ENCODE measurements around the gene MEOX2. TPM values are rescaled to one million over a fixed set of nuclear protein-coding genes. Genes with fewer than 3 reads are reported as not detected.
A peak's percentile ranks its signal among the peaks of the same experiment; 100 is the strongest.

Gene MEOX2
- not detected in 2 replicates for total RNA-seq (2013; cell fraction: nucleolus; rRNA removed)
- total RNA-seq (2014; rRNA removed) (not detected in 2 replicates), total RNA-seq (2014; rRNA removed; fragmentation: Illumina TruSeq; extraction: Trizol) (not detected in 2 replicates), total RNA-seq (2021) (not detected in 2 replicates), polyA plus RNA-seq (2011; rRNA removed) (not detected in 2 replicates), polyA plus RNA-seq (2014; fragmentation: Illumina TruSeq; extraction: Trizol) (not detected in 2 replicates), polyA plus RNA-seq (2014; fragmentation: Nextera tagmentation; extraction: Ambion mirVana) (not detected), polyA plus RNA-seq (2014; rRNA removed) (not detected in 2 replicates), polyA plus RNA-seq (2016; fragmentation: Nextera tagmentation; extraction: Ambion mirVana) (not detected), polyA minus RNA-seq (2011; rRNA and poly(A)+ RNA removed) (not detected in 2 replicates), Bru-seq, nascent RNA (percentile 15 among the genes with signal in this experiment), BruChase-seq, experiment 1, labeled RNA remaining after a 6-hour chase (percentile 3 among the genes with signal in this experiment), BruChase-seq, experiment 2, labeled RNA remaining after a 2-hour chase (percentile 4 among the genes with signal in this experiment)
- polyA plus RNA-seq (2011; ENCODE audit: low read depth) = not detected
- polyA plus RNA-seq (2011; cell fraction: cytosol; rRNA removed) = not detected in 2 replicates
- not detected in 2 replicates for polyA plus RNA-seq (2011; cell fraction: nucleus; rRNA removed)
- polyA plus RNA-seq (2012) = not detected in 2 replicates
- polyA minus RNA-seq (2011; cell fraction: cytosol; rRNA and poly(A)+ RNA removed) = not detected in 2 replicates
- polyA minus RNA-seq (2011; cell fraction: nucleus; rRNA and poly(A)+ RNA removed) = not detected in 2 replicates
- long read RNA-seq, experiment 1 = 0 reads
- long read RNA-seq, experiment 2, partial matches to known transcripts = 1 of 2 reads
- long read RNA-seq, experiment 2, other reads (novel, unspliced or antisense) = 0 of 2 reads

GRCh38 chr7:15686295-15686956, at the start of gene MEOX2:
Gene MEOX2 (minus strand): TSS chr7:15686683. CDS start chr7:15686402, 281 bp downstream.
- H3K27ac ChIP-seq (ENCODE audit: control insufficient read depth, insufficient read depth) = no peak within 1 kb of the TSS
- RAD21 ChIA-PET (ENCODE audit: unreplicated experiment) = no interaction called here
- BruUV-seq (replicated peaks) = no TSS peak
- SMC1A ChIA-PET (ENCODE audit: uncharacterized antibody, unreplicated experiment) = no interaction called here
- H3K9me3 ChIP-seq (replicated peaks; ENCODE audit: control insufficient read depth, insufficient read depth, low read length) = no peaks in the 10 kb centered on the region
- ATAC-seq (peak; percentile 52), DNase-seq (ENCODE audit: low read depth, low spot score) (no peak), FAIRE-seq (no peak)
- H3K4me3 ChIP-seq = no peak within 1 kb of the TSS
- no peaks in the 10 kb centered on the region for H3K79me2 ChIP-seq (ENCODE audit: control insufficient read depth, insufficient read depth, low read length)
- no peak within 1 kb of the TSS for H2AFZ ChIP-seq (ENCODE audit: control insufficient read depth, low read depth, low read length)
- CTCF ChIA-PET = no interaction called here
- in situ Hi-C loops (cut with MboI) = no loop called here
- POLR2A ChIA-PET = interaction anchor here (0.6 kb wide), 1 partner anchor 27 kb away, joined by 3 read pairs; no protein-coding TSS in a partner anchor
- H3K27me3 ChIP-seq (replicated peaks in 1 of 2; ENCODE audit: control insufficient read depth in 2 of 2, insufficient read depth in 2 of 2, low read length in 1 of 2) = peaks cover 0 to 2% of the 10 kb centered on the region in 2 experiments; a peak in 2 of 4 replicates
- 44% methylated on average over 32 of the region's 32 CpGs for WGBS (ENCODE audit: insufficient coverage, insufficient replicate concordance, low lambda C conversion rate, missing lambda C conversion rate)
- H3K36me3 ChIP-seq (ENCODE audit: control insufficient read depth in 2 of 2, insufficient read depth in 2 of 2, low read length in 1 of 2) = no peaks in the 10 kb centered on the region
- no peaks in the 10 kb centered on the region for H4K20me1 ChIP-seq (ENCODE audit: control insufficient read depth, insufficient read depth)
- TF ChIP-seq SREBF2 (IDR thresholded peaks at IDR 0.05; ENCODE audit: low read length) = no peak
- no peak for TF ChIP-seq ZZZ3 (IDR thresholded peaks at IDR 0.05; ENCODE audit: control insufficient read depth, insufficient read length, low read depth)
- TF ChIP-seq BHLHE40 (IDR thresholded peaks at IDR 0.05; ENCODE audit: borderline replicate concordance in 1 of 2, low read depth in 2 of 2, low read length in 1 of 2) = no peak
- no peak for TF ChIP-seq FOXK2 (IDR thresholded peaks at IDR 0.05)
- no peak for TF ChIP-seq CHD1 (IDR thresholded peaks at IDR 0.05; ENCODE audit: low read depth, low read length)
- no peak for TF ChIP-seq STAT1 (conservative IDR thresholded peaks at IDR 0.05)
- no peak for TF ChIP-seq ZBTB11 (CRISPR knock-in tag; IDR thresholded peaks at IDR 0.05)
- TF ChIP-seq, protein P1, sequence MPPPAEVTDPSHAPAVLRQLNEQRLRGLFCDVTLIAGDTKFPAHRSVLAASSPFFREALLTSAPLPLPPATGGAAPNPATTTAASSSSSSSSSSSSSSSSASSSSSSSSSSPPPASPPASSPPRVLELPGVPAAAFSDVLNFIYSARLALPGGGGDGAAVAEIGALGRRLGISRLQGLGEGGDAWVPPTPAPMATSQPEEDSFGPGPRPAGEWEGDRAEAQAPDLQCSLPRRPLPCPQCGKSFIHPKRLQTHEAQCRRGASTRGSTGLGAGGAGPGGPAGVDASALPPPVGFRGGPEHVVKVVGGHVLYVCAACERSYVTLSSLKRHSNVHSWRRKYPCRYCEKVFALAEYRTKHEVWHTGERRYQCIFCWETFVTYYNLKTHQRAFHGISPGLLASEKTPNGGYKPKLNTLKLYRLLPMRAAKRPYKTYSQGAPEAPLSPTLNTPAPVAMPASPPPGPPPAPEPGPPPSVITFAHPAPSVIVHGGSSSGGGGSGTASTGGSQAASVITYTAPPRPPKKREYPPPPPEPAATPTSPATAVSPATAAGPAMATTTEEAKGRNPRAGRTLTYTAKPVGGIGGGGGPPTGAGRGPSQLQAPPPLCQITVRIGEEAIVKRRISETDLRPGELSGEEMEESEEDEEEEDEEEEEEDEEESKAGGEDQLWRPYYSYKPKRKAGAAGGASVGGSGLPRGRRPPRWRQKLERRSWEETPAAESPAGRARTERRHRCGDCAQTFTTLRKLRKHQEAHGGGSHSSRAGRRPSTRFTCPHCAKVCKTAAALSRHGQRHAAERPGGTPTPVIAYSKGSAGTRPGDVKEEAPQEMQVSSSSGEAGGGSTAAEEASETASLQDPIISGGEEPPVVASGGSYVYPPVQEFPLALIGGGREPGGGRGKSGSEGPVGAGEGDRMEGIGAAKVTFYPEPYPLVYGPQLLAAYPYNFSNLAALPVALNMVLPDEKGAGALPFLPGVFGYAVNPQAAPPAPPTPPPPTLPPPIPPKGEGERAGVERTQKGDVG (CRISPR knock-in tag; IDR thresholded peaks at IDR 0.05) = no peak
- TF ChIP-seq SUPT20H (IDR thresholded peaks at IDR 0.05; ENCODE audit: borderline replicate concordance, control insufficient read depth, low read depth, low read length) = no peak
- no peak for TF ChIP-seq MEF2A (IDR thresholded peaks at IDR 0.05; ENCODE audit: insufficient read depth, low read depth, low read length)
- TF ChIP-seq POLR2AphosphoS5 (IDR thresholded peaks at IDR 0.05; ENCODE audit: low read length) = no peak
- TF ChIP-seq CBX5 (IDR thresholded peaks at IDR 0.05; ENCODE audit: low read depth) = no peak
- TF ChIP-seq ZNF24 (IDR thresholded peaks at IDR 0.05) = no peak
- intact Hi-C loops (cut with micrococcal nuclease; ENCODE audit: unreplicated experiment) = no loop called here
- no peak within 1 kb of the TSS for H3K9ac ChIP-seq (ENCODE audit: control insufficient read depth, insufficient read depth, low read length)
- H3K4me1 ChIP-seq (ENCODE audit: control insufficient read depth, insufficient read depth, low read length) = no peaks in the 10 kb centered on the region
- no peak within 1 kb of the TSS for H3K4me2 ChIP-seq (ENCODE audit: control insufficient read depth, insufficient read depth)

All from GM12878 (cell line).